GM12891 (cell line): ENCODE measurements around the gene ADIRF.
"Not testable (repeated sequence)": the region's sequence is repeated elsewhere in the genome, so short reads cannot be mapped to it uniquely, and the experiment has no call there.

Source experiments
- POLR2A ChIP-seq: IDR thresholded peaks from 2 replicates; pipeline ENCODE4 v1.6.1; 2011; ENCODE audit warnings: low read depth, low read length, control low read depth
- POLR2AphosphoS5 ChIP-seq: IDR thresholded peaks from 2 replicates; pipeline ENCODE4 v1.6.1; 2011; ENCODE audit warnings: low read depth, low read length, control low read depth

DNA sequence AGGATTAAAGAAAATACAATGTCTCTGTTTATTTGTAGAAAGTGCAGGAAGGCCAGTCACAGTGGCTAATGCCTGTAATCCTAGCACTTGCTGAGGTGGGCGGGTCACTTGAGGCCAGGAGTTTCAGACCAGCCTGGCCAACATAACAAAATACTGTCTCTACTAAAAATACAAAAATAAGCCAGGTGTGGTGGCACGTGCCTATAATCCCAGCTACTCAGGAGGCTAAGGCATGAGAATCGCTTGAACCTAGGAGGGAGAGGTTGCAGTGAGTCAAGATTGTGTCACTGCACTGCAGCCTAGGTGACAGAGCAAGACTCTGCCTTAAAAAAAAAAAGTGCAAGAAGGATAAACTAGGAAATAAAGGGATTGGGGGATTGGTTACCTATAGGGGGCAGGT, 10.2 kb downstream of the ADIRF start:
- TF ChIP-seq POLR2A, POLR2AphosphoS5: not testable (repeated sequence)
